Choroid plexus epithelial cell (primary cell): ENCODE data around the gene CTNNA3.

Source experiments
- DNase-seq: peaks from one replicate; pipeline ENCODE4 v3.0.0-alpha.2; 2010; ENCODE audit warnings: low read depth
- H3K4me3 ChIP-seq: 2 replicates; pipeline ENCODE4 v1.5.1; 2011; ENCODE audit warnings: low read depth, mild to moderate bottlenecking, control low read depth, low read length, moderate library complexity
- CTCF ChIP-seq: conservative IDR thresholded peaks from 2 replicates; pipeline ENCODE4 v1.5.1; 2011; ENCODE audit warnings: low read depth, mild to moderate bottlenecking, control low read depth, inconsistent platforms, low read length, moderate library complexity

The CTNNA3 gene

GRCh38 chr10:66832781-66833422 is 863.1 kb downstream of the CTNNA3 start:
- no peak for DNase-seq
- no peak for TF ChIP-seq CTCF
- H3K4me3 ChIP-seq, result no peak overlapping the region

GRCh38 chr10:66828957-66829356 is 867.0 kb downstream of the CTNNA3 start:
- H3K4me3 ChIP-seq, result no peak overlapping the region
- TF ChIP-seq CTCF, result no peak
- DNase-seq, result no peak

DNA sequence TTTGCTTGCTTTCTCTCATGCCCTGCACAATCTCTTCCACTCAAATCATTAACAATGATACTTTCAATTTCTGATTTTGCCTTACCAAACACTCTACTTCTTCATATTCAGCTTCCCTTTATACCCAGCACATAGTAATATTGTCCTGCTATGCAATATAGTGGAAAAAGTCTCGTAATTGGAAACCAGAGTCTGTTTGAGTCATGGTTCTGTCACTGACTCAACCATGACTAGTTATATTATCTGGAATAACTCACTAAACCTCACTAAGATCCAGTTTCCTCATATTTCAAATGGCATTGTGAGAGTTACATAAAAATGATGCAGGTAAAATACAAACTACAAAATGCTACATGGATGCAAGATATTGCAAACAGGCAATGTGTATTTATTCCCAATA is 868.6 kb downstream of the CTNNA3 start:
- no peak overlapping the region for H3K4me3 ChIP-seq
- peak; percentile 36 for DNase-seq
- no peak for TF ChIP-seq CTCF

DNA sequence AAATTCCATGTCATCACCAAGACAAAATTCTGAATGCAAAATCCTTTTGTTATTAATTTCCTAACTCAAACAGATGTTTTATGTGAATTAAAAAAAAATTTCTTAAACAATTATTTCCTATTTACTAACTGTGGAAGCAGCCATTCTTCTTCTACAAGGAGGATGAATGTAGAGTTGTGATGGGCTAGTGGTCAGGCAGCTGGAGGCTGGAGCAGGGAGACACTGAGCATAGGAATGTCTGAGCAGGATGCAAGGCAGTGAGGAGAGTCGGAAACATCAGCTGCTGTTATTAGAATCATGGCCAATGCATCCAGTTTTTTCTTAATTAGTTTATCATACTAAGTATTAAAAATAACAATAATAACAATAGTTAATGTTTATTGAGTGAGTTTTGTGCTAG is 872.7 kb downstream of the CTNNA3 start:
- no peak for DNase-seq
- TF ChIP-seq CTCF, result no peak
- H3K4me3 ChIP-seq, result no peak overlapping the region

- no peak for DNase-seq
- no peak overlapping the region for H3K4me3 ChIP-seq
- TF ChIP-seq CTCF, result no peak
Measured at GRCh38 chr10:66822801-66823200, 873.2 kb downstream of the CTNNA3 start.

GRCh38 chr10:66819691-66820090 is 876.3 kb downstream of the CTNNA3 start:
- no peak for TF ChIP-seq CTCF
- H3K4me3 ChIP-seq, result no peak overlapping the region
- DNase-seq, result no peak

DNA sequence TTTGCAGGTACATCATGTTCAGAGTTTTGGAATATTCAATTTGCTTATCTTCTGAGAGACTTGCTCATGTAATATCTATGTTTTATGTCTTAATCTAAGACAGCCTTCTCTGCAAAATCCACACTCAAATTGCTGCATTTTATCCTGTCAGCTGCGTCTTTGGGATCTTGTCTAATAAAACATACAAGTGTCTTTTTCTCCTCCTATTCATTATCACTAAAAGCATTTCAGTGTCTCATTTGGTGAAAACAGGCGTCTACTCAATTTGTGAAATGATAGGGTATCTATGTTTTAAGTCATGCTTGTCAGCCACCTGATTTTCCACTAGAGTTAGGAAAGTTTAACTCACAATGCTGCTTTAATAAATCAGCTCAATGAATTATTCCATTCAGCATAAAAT is 882.9 kb downstream of the CTNNA3 start:
- DNase-seq, result no peak
- no peak for TF ChIP-seq CTCF
- H3K4me3 ChIP-seq, result no peak overlapping the region
